Tibial artery (tissue), 4 donors: ENCODE results near the gene CFAP107.

Experiments used
- DNase-seq, 2 donors: peaks; one replicate each; pipeline ENCODE4 v3.0.0-alpha.2; 2019
- H3K27ac ChIP-seq, 2 donors: fragments of 200-600 bp; sonication (generic) in 1 of 2; 1 replicate in 1 of 2; 2 replicates in 1 of 2; pipeline ENCODE4 v1.5.1; 2018 to 2019; ENCODE audit warnings: mild to moderate bottlenecking in 1 of 2
- H3K27me3 ChIP-seq, 2 donors: fragments of 200-600 bp; sonication (generic) in 1 of 2; one replicate each; pipeline versions ENCODE4 v1.5.1 to v1.6.0; 2016 to 2019
- H3K36me3 ChIP-seq, 3 donors: fragments of 200-600 bp; sonication (generic) in 2 of 3; one replicate each; pipeline ENCODE4 v1.5.1; 2016 to 2019; ENCODE audit warnings: mild to moderate bottlenecking in 2 of 3
- H3K4me1 ChIP-seq, 4 donors: fragments of 200-600 bp; sonication (generic) in 2 of 4; 1 replicate in 3 of 4; 2 replicates in 1 of 4; pipeline ENCODE4 v1.5.1; 2016 to 2019
- H3K4me3 ChIP-seq, 2 donors: fragments of 200-600 bp; sonication (generic) in 1 of 2; 1 replicate in 1 of 2; 2 replicates in 1 of 2; pipeline ENCODE4 v1.5.1; 2018 to 2019; ENCODE audit warnings: mild to moderate bottlenecking in 2 of 2
- H3K9me3 ChIP-seq, 3 donors: fragments of 200-600 bp; sonication (generic) in 1 of 3; one replicate each; pipeline ENCODE4 v1.5.1; 2016 to 2019
- CTCF ChIP-seq, 2 experiments: fragments of 200-600 bp in 1 of 2; fragments of 450-650 bp in 1 of 2; IDR thresholded peaks; one replicate each; pipeline ENCODE4 v1.5.1; 2017 to 2019; ENCODE audit warnings: antibody characterized with exemption in 2 of 2, mild to moderate bottlenecking in 1 of 2, moderate library complexity in 1 of 2
- intact Hi-C: fragments of 100-400 bp; cut with DNase I; formaldehyde crosslinking; loops from one replicate; pipeline ENCODE4 v1.15.0; 2023; ENCODE audit warnings: low total_unique reads

Gene CFAP107

GRCh38 chr1:12745992-12746323, at the start of gene CFAP107:
Gene CFAP107, plus strand, starts transcription at chr1:12746200. Its CDS starts 231 bp downstream, at chr1:12746431.
- H3K4me1 ChIP-seq = no peaks in the 10 kb centered on the region
- intact Hi-C loops = no loop called here
- H3K27me3 ChIP-seq = peaks cover 0 to 10% of the 10 kb centered on the region in 2 donors
- DNase-seq = no peak
- H3K36me3 ChIP-seq = peaks cover 0 to 3% (median 0%) of the 10 kb centered on the region in 3 donors
- no peak for TF ChIP-seq CTCF (IDR thresholded peaks at IDR 0.05)
- H3K27ac ChIP-seq = no peak within 1 kb of the TSS
- no peak within 1 kb of the TSS for H3K4me3 ChIP-seq
- H3K9me3 ChIP-seq = peaks cover 0 to 31% (median 17%) of the 10 kb centered on the region in 3 donors

- Histone ChIP-seq H3K4me1 (no peaks in the 10 kb centered on the region), H3K36me3 (no peaks in the 10 kb centered on the region), H3K27me3 (no peaks in the 10 kb centered on the region), H3K27ac (no peak overlapping the region), H3K4me3 (no peak overlapping the region), H3K9me3 (peaks cover 0 to 3% (median 0%) of the 10 kb centered on the region in 3 donors)
- intact Hi-C loops = no loop called here
- no peak for DNase-seq
- TF ChIP-seq CTCF (IDR thresholded peaks at IDR 0.05) = no peak
These were observed 49.3 kb upstream of the CFAP107 start for GRCh38 chr1:12696658-12697057.

GRCh38 chr1:12697397-12697796, 48.6 kb upstream of the CFAP107 start:
- no peak for TF ChIP-seq CTCF (IDR thresholded peaks at IDR 0.05)
- Histone ChIP-seq H3K9me3 (peaks cover 0 to 3% (median 0%) of the 10 kb centered on the region in 3 donors), H3K4me3 (no peak overlapping the region), H3K27me3 (no peaks in the 10 kb centered on the region), H3K4me1 (no peaks in the 10 kb centered on the region), H3K36me3 (no peaks in the 10 kb centered on the region), H3K27ac (no peak overlapping the region)
- DNase-seq = no peak
- intact Hi-C loops = no loop called here

GRCh38 chr1:12703821-12704451, 42.1 kb upstream of the CFAP107 start:
- TF ChIP-seq CTCF (IDR thresholded peaks at IDR 0.05) = no peak
- no peak for DNase-seq
- no peaks in the 10 kb centered on the region for H3K36me3 ChIP-seq
- no peak overlapping the region for H3K27ac ChIP-seq
- no peak overlapping the region for H3K4me3 ChIP-seq
- intact Hi-C loops = no loop called here
- peaks cover 0 to 19% (median 11%) of the 10 kb centered on the region in 3 donors for H3K9me3 ChIP-seq
- H3K27me3 ChIP-seq = no peaks in the 10 kb centered on the region
- H3K4me1 ChIP-seq = no peaks in the 10 kb centered on the region

GRCh38 chr1:12706061-12706460, 39.9 kb upstream of the CFAP107 start:
- Histone ChIP-seq H3K27me3 (no peaks in the 10 kb centered on the region), H3K36me3 (no peaks in the 10 kb centered on the region), H3K4me3 (no peak overlapping the region), H3K27ac (no peak overlapping the region), H3K9me3 (peaks cover 0 to 16% (median 11%) of the 10 kb centered on the region in 3 donors), H3K4me1 (no peaks in the 10 kb centered on the region)
- no peak for TF ChIP-seq CTCF (IDR thresholded peaks at IDR 0.05)
- intact Hi-C loops = no loop called here
- no peak for DNase-seq
